SK-N-SH (cell line): ENCODE data around the gene CFAP97D1. TPM values are rescaled to one million over a fixed set of nuclear protein-coding genes. Genes with fewer than 3 reads are reported as not detected.

Source experiments
- CTCF ChIA-PET: fragments of 300-600, 350-600 bp; formaldehyde crosslinking; extraction: SDS; loops from one replicate; lab custom pipeline; 2021; lab: Yijun Ruan, JAX
- POLR2A ChIA-PET: fragments of 350-600 bp; sonication (Branson Sonifier 250); formaldehyde crosslinking; extraction: SDS; loops from one replicate; lab custom pipeline; 2020; ENCODE audit warnings: antibody characterized with exemption, inconsistent platforms; lab: Yijun Ruan, JAX
- DNase-seq: peaks from one replicate; pipeline ENCODE4 v3.0.0; 2012
- H2AFZ ChIP-seq: fragments of 200-600 bp; sonication (generic); 2 replicates; pipeline ENCODE4 v1.8.1; 2016; ENCODE audit warnings: antibody characterized with exemption, mild to moderate bottlenecking, low read depth
- H3F3A ChIP-seq: fragments of 200-600 bp; sonication (generic); replicated peaks from 2 replicates; pipeline ENCODE3; 2016; ENCODE audit warnings: antibody characterized with exemption, mild to moderate bottlenecking; ENCODE audit not compliant: insufficient read depth
- H3K27ac ChIP-seq, 2 experiments: fragments of 200-500 bp in 1 of 2; fragments of 200-600 bp in 1 of 2; sonication (Bioruptor generic) in 1 of 2; sonication (generic), shearing (Covaris generic) in 1 of 2; 2 replicates each; pipeline versions ENCODE4 v1.5.1 to v1.6.1; 2014 to 2016; ENCODE audit warnings: low read depth in 2 of 2, inconsistent platforms in 1 of 2, low read length in 1 of 2, mild to moderate bottlenecking in 1 of 2, mixed read lengths in 1 of 2
- H3K27me3 ChIP-seq: fragments of 200-600 bp; sonication (generic), shearing (Covaris generic); 2 replicates; pipeline ENCODE4 v1.6.1; 2016; ENCODE audit warnings: mixed run types; ENCODE audit not compliant: insufficient read depth
- H3K36me3 ChIP-seq, 2 experiments: fragments of 200-500 bp in 1 of 2; fragments of 200-600 bp in 1 of 2; sonication (Bioruptor generic) in 1 of 2; sonication (generic) in 1 of 2; replicated peaks in 1 of 2; 2 replicates each; pipeline versions ENCODE3 to v1.5.1; 2014 to 2016; ENCODE audit warnings: low read length in 1 of 2, mild to moderate bottlenecking in 1 of 2; ENCODE audit not compliant: insufficient read depth in 2 of 2, control insufficient read depth in 1 of 2
- H3K4me1 ChIP-seq, 2 experiments: fragments of 200-500 bp in 1 of 2; fragments of 200-600 bp in 1 of 2; sonication (Bioruptor generic) in 1 of 2; sonication (generic), shearing (Covaris generic) in 1 of 2; 2 replicates each; pipeline versions ENCODE4 v1.5.1 to v1.6.1; 2014 to 2016; ENCODE audit warnings: low read depth in 1 of 2, low read length in 1 of 2, mixed run types in 1 of 2; ENCODE audit not compliant: insufficient read depth in 2 of 2, control insufficient read depth in 1 of 2
- H3K4me2 ChIP-seq: fragments of 200-600 bp; sonication (generic), shearing (Covaris generic); 2 replicates; pipeline ENCODE4 v1.6.1; 2017; ENCODE audit warnings: mixed run types
- H3K4me3 ChIP-seq, 2 experiments: fragments of 200-500 bp in 1 of 2; fragments of 200-600 bp in 1 of 2; sonication (Bioruptor generic) in 1 of 2; sonication (generic), shearing (Covaris generic) in 1 of 2; 2 replicates each; pipeline versions ENCODE4 v1.5.1 to v1.8.1; 2014 to 2016; ENCODE audit warnings: low read depth in 2 of 2, inconsistent platforms in 1 of 2, low read length in 1 of 2, mild to moderate bottlenecking in 1 of 2, mixed read lengths in 1 of 2, moderate library complexity in 1 of 2
- H3K79me2 ChIP-seq: fragments of 200-600 bp; sonication (generic); 2 replicates; pipeline ENCODE4 v1.8.1; 2017; ENCODE audit warnings: mild to moderate bottlenecking; ENCODE audit not compliant: insufficient read depth
- H3K9ac ChIP-seq: fragments of 200-600 bp; sonication (generic); 2 replicates; pipeline ENCODE4 v1.6.1; 2017; ENCODE audit warnings: mixed run types
- H3K9me2 ChIP-seq: fragments of 200-600 bp; sonication (generic); 2 replicates; pipeline ENCODE4 v1.6.1; 2017; ENCODE audit warnings: mixed run types
- H3K9me3 ChIP-seq: fragments of 200-600 bp; sonication (generic); 2 replicates; pipeline ENCODE4 v1.6.1; 2017; ENCODE audit warnings: mixed run types, mild to moderate bottlenecking, moderate library complexity
- H4K20me1 ChIP-seq: fragments of 200-600 bp; sonication (generic); 2 replicates; pipeline ENCODE4 v1.6.1; 2017; ENCODE audit warnings: mild to moderate bottlenecking, mixed run types; ENCODE audit not compliant: insufficient read depth
- CTCF ChIP-seq: fragments of 200-600 bp; sonication (generic); IDR thresholded peaks from 2 replicates; pipeline ENCODE4 v1.6.1; 2017; ENCODE audit warnings: antibody characterized with exemption, mild to moderate bottlenecking, moderate library complexity
- ELF1 ChIP-seq: IDR thresholded peaks from 2 replicates; pipeline ENCODE4 v1.4.0; 2012
- EP300 ChIP-seq, 2 experiments: IDR thresholded peaks; 2 replicates each; pipeline versions ENCODE4 v1.4.0 to v1.6.1; 2012; ENCODE audit warnings: borderline replicate concordance in 1 of 2, low read depth in 1 of 2, low read length in 1 of 2
- FOSL2 ChIP-seq: IDR thresholded peaks from 2 replicates; pipeline ENCODE4 v1.4.0; 2012; ENCODE audit warnings: low read depth, mild to moderate bottlenecking, moderate library complexity, borderline replicate concordance
- FOXJ3 ChIP-seq: sonication (generic); formaldehyde crosslinking; IDR thresholded peaks from 2 replicates; pipeline ENCODE4 v1.5.1; 2020; ENCODE audit warnings: mild to moderate bottlenecking, missing genetic modification reagents
- FOXM1 ChIP-seq: IDR thresholded peaks from 2 replicates; pipeline ENCODE4 v1.4.0; 2012; ENCODE audit warnings: low read depth, mild to moderate bottlenecking
- JUND ChIP-seq: IDR thresholded peaks from 2 replicates; pipeline ENCODE4 v1.4.0; 2012
- MAX ChIP-seq: IDR thresholded peaks from 2 replicates; pipeline ENCODE4 v1.4.0; 2012; ENCODE audit warnings: low read depth
- MEF2A ChIP-seq: IDR thresholded peaks from 2 replicates; pipeline ENCODE4 v1.4.0; 2012; ENCODE audit warnings: low read depth, borderline replicate concordance
- MXI1 ChIP-seq: IDR thresholded peaks from 2 replicates; pipeline ENCODE4 v1.6.1; 2012; ENCODE audit warnings: mild to moderate bottlenecking, low read depth, low read length, improper control_type of control experiment
- NRF1 ChIP-seq: IDR thresholded peaks from 2 replicates; pipeline ENCODE4 v1.6.1; 2012; ENCODE audit warnings: low read depth, mild to moderate bottlenecking, low read length
- PBX3 ChIP-seq: IDR thresholded peaks from 2 replicates; pipeline ENCODE4; 2012
- POLR2AphosphoS5 ChIP-seq: IDR thresholded peaks from 2 replicates; pipeline ENCODE4 v1.6.1; 2012; ENCODE audit warnings: low read depth, low read length
- RAD21 ChIP-seq: IDR thresholded peaks from 2 replicates; pipeline ENCODE4 v1.6.1; 2012; ENCODE audit warnings: mild to moderate bottlenecking, low read length
- RFX5 ChIP-seq: IDR thresholded peaks from 2 replicates; pipeline ENCODE4 v1.6.1; 2012; ENCODE audit warnings: mild to moderate bottlenecking, improper control_type of control experiment, low read length
- RXRA ChIP-seq: IDR thresholded peaks from 2 replicates; pipeline ENCODE4 v1.4.0; 2012; ENCODE audit warnings: low read depth, mild to moderate bottlenecking, borderline replicate concordance
- SIN3A ChIP-seq: IDR thresholded peaks from 2 replicates; pipeline ENCODE4 v1.6.1; 2012; ENCODE audit warnings: low read depth, mild to moderate bottlenecking, low read length, moderate library complexity, borderline replicate concordance
- SMC3 ChIP-seq: IDR thresholded peaks from 2 replicates; pipeline ENCODE4 v1.6.1; 2012; ENCODE audit warnings: low read depth, low read length, improper control_type of control experiment
- TAF1 ChIP-seq: IDR thresholded peaks from 2 replicates; pipeline ENCODE4 v1.6.1; 2012; ENCODE audit warnings: low read depth, mild to moderate bottlenecking, low read length, moderate library complexity, borderline replicate concordance
- TCF12 ChIP-seq: IDR thresholded peaks from 2 replicates; pipeline ENCODE4 v1.4.0; 2012
- ZBTB33 ChIP-seq: IDR thresholded peaks from 2 replicates; pipeline ENCODE4 v1.4.0; 2012; ENCODE audit warnings: low read depth, borderline replicate concordance
- WGBS: methylation state at CpG from one replicate; pipeline ENCODE4 v1.1.6; 2017; ENCODE audit warnings: low lambda C conversion rate; 5-methylcytosine and 5-hydroxymethylcytosine counted together
- polyA plus RNA-seq, 3 experiments: library from polyadenylated mRNA; depleted of rRNA; stranded (reverse); fragments of >200 nt; gene quantifications; 2 replicates each; pipeline ENCODE4 v1.2.3, GENCODE V29; 2012

Gene CFAP97D1
- polyA plus RNA-seq, 1 of the 3 experiments (the other 2 are of a cell fraction) = 0.02 TPM

DNA sequence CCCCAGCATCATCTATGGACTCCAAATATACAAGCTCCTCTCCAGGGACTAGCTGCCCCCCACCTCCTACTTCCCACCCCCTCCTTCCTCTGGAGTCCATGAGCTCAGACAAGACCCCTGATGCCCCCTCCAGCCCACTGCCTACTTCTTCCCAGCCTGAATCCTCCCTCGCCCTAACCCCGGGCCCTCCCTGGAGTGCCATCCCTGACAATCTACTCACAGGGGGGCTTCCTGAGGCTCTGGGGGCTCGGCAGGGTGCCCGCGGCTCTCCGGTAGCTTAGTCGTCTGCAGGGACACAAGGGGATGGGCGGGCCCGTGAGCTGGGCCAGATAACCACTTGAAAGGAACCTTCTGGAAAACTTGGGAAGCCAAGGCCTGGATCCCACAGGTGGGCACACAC is 37.6 kb downstream of the CFAP97D1 start:
- CTCF ChIA-PET = interaction anchor here (0.8 to 2.5 kb wide), 7 partner anchors 8 to 144 kb away, joined by 3 to 12 read pairs (median 5); partner anchors contain the start of gene CD300LG

GRCh38 chr17:43818966-43819365 is 38.7 kb downstream of the CFAP97D1 start:
- WGBS = 91% methylated on average over 5 of the region's 5 CpGs
- no peaks in the 10 kb centered on the region for H3K9me2 ChIP-seq
- no peak for DNase-seq
- no peak overlapping the region for H3K9ac ChIP-seq
- H3K79me2 ChIP-seq = no peaks in the 10 kb centered on the region
- ChIA-PET CTCF (interaction anchor here (0.9 to 2.5 kb wide), 3 partner anchors 18 to 105 kb away, joined by 3 to 11 read pairs (median 4); partner anchors contain the start of gene CD300LG), POLR2A (interaction anchor here (1.1 kb wide), 1 partner anchor 14 kb away, joined by 4 read pairs; the partner anchor contains the start of gene MPP3)
- no peaks in the 10 kb centered on the region for H3K9me3 ChIP-seq
- H3K4me3 ChIP-seq = no peak overlapping the region
- H3K4me1 ChIP-seq = peaks cover 5 to 8% of the 10 kb centered on the region in 2 experiments; a peak in 2 of 4 replicates
- no peak overlapping the region for H2AFZ ChIP-seq
- no peaks in the 10 kb centered on the region for H3K27me3 ChIP-seq
- H3K4me2 ChIP-seq = no peak overlapping the region
- no peak for TF ChIP-seq ZBTB33
- no peak for TF ChIP-seq JUND
- TF ChIP-seq MXI1 = no peak
- no peak for TF ChIP-seq SIN3A
- TF ChIP-seq MAX = no peak
- TF ChIP-seq FOSL2 = no peak
- no peak for TF ChIP-seq POLR2AphosphoS5
- no peak for TF ChIP-seq RFX5
- TF ChIP-seq RAD21 = no peak
- no peak for TF ChIP-seq TCF12
- TF ChIP-seq MEF2A = no peak
- no peak overlapping the region for H3K27ac ChIP-seq
- no peaks in the 10 kb centered on the region for H3F3A ChIP-seq
- H4K20me1 ChIP-seq = no peaks in the 10 kb centered on the region
- peaks cover 1 to 24% of the 10 kb centered on the region in 2 experiments for H3K36me3 ChIP-seq

More for the DNA sequence above, 37.6 kb downstream of the CFAP97D1 start:
- Histone ChIP-seq H3K4me2 (no peak overlapping the region), H3K9me2 (no peaks in the 10 kb centered on the region), H3F3A (no peaks in the 10 kb centered on the region), H3K27me3 (no peaks in the 10 kb centered on the region), H3K79me2 (no peaks in the 10 kb centered on the region), H3K36me3 (peaks cover 2 to 26% of the 10 kb centered on the region in 2 experiments), H3K9ac (no peak overlapping the region), H4K20me1 (no peaks in the 10 kb centered on the region), H3K27ac (no peak overlapping the region), H3K4me1 (peaks cover under 1 to 8% of the 10 kb centered on the region in 2 experiments; a peak in 2 of 4 replicates), H3K4me3 (no peak overlapping the region), H2AFZ (no peak overlapping the region), H3K9me3 (no peaks in the 10 kb centered on the region)
- POLR2A ChIA-PET = no interaction called here
- 96% methylated on average over 9 of the region's 9 CpGs for WGBS
- TF ChIP-seq FOXJ3 (CRISPR knock-in tag) (no peak), SIN3A (no peak), ELF1 (no peak), JUND (no peak), CTCF (no peak), FOXM1 (no peak), SMC3 (no peak), TAF1 (no peak), NRF1 (no peak), TCF12 (no peak), RXRA (no peak), EP300 (IDR thresholded peaks at IDR 0.05; ENCODE audit: borderline replicate concordance in 1 of 2, low read depth in 1 of 2, low read length in 1 of 2) (no peak), PBX3 (no peak)
- no peak for DNase-seq
